ENCODE measurements around the gene MAST2.

MAST2 gene

GRCh38 chr1:45979074-45979777 lies 175.8 kb downstream of the MAST2 start:
- no peak for DNase-seq (ENCODE audit: low read depth, low spot score)

- no peak for DNase-seq (ENCODE audit: low read depth, low spot score)
Observed at GRCh38 chr1:45979778-45980176, 176.4 kb downstream of the MAST2 start.

- DNase-seq (ENCODE audit: low read depth, low spot score): no peak
Observed at GRCh38 chr1:45982359-45982758, 178.9 kb downstream of the MAST2 start.

DNA sequence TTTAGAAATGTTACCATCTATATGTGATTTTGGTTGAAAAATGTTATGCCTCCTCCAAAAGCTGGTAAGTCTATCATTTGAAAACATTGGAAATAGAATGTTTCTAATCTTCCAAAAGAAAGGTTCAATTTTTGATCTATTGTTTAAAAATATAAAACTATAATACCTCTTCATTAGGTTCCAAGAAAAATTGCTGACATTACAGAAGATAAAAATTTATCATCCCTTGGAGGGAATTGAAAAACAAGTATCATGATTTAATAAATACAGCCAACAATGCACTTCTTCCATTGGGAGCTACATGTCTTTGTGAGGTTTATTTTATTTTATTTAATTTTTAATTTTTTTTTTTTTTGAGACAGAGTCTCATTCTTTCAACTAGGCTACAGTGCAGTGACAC lies 180.6 kb downstream of the MAST2 start:
- DNase-seq (ENCODE audit: low read depth, low spot score): no peak

DNA sequence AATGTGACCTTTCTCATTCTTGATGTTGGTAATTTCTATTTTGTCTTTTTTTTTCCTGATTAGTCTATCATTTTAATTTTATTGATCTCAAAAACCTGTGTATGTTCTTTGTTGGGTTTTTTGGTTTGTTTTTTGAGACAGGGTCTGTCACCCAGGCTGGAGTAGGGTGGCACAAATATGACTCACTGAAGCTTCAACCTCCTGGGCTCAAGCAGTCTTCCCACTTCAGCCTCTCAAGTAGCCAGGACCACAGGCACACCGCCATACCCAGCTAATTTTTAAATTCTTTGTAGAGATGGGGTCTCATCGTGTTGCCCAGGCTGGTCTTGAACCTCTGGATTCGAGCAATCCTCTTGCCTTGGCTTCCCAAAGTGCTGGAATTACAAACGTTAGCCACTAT lies 183.8 kb downstream of the MAST2 start:
- no peak for DNase-seq (ENCODE audit: low read depth, low spot score)

- DNase-seq (ENCODE audit: low read depth, low spot score): no peak
Observed at GRCh38 chr1:45989249-45989648, 185.8 kb downstream of the MAST2 start.

DNA sequence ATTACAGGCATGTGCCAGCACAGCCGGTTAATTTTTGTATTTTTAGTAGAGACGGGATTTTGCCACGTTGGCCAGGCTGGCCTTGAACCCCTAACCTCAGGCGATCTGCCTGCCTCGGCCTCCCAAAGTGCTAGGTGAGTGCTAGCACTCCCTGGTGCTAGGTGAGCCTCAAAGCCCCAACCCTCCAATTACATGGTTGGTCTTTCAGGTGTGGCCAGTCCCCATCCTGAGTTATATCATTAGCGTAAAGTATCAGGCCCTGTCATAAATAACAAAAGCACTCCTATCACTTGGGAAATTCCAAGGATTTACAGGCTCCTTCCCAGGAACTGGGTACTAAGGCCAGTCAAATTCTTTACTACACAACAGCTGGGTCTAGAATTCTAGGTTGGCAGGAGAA lies 191.0 kb downstream of the MAST2 start:
- peak; percentile 51 for DNase-seq (ENCODE audit: low read depth, low spot score)

DNA sequence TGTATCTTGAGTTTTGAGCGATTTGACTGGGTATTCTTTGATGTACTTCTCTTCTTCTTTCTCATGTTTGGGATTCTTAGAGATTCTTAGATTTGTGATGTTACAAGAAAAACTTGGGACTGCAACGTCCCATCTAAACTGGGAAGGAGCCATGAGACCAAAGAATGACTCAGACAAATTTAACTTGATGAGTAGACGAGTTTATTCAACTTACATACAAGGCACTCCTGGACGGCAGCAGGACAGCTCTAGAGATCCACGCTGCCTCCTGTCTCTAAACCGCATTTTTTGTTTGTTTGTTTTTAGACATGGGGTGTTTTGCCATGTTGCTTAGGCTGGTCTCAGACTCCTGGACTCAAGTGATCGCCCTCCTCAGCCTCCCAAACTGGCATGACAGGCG lies 191.9 kb downstream of the MAST2 start:
- no peak for DNase-seq (ENCODE audit: low read depth, low spot score)

- DNase-seq (ENCODE audit: low read depth, low spot score): no peak
Observed at GRCh38 chr1:45998020-45998617, 194.7 kb downstream of the MAST2 start.

DNA sequence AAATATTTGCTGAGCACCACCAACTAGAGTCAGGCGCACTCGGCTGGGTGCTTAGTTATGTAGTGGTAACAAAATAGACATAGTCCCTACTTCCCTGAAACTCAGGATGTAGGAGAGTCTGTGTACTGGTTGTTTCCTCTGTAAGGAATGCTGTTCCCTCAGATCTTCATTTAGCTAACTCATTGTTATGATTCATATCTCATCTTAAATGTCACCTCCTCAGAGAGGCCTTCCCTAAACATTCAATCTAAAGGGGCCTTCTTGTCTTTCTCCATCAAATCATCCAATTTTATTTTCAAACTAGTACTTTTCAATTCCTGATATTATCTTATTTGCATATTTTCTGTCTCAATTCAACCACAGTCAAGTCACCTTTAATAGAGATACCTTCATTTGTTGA lies 196.1 kb downstream of the MAST2 start:
- no peak for DNase-seq (ENCODE audit: low read depth, low spot score)

GRCh38 chr1:46001081-46001785 lies 197.8 kb downstream of the MAST2 start:
- no peak for DNase-seq (ENCODE audit: low read depth, low spot score)

DNA sequence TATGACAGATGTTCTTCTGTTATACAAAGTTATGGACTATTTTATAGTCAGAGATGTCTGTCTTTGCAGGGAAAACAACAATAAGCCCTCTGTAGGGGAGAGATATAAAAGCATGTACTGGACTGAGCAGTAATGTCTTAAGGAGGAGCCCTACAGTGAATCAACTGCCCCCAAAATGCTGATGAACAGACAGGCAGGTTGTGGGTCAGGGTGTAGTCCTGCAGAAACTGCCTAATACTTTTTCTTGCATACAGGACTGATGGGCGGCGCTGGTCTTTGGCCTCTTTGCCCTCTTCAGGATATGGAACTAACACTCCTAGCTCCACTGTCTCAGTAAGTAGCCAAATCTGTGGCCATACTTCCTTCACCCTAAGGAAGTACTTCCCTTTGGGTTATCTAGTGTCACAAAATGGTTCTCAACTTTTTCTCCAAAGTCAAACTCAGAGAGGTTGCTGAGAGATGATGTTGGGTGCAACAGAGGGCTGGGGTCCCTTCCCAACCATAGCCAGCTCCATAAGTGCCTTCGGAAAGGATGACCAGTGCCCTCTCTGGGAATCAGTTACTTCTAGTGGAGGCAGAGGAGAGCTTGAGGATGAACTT lies 199.2 kb downstream of the MAST2 start:
- DNase-seq (ENCODE audit: low read depth, low spot score): no peak

- no peak for DNase-seq (ENCODE audit: low read depth, low spot score)
Observed at GRCh38 chr1:46003315-46003714, 199.9 kb downstream of the MAST2 start.

DNA sequence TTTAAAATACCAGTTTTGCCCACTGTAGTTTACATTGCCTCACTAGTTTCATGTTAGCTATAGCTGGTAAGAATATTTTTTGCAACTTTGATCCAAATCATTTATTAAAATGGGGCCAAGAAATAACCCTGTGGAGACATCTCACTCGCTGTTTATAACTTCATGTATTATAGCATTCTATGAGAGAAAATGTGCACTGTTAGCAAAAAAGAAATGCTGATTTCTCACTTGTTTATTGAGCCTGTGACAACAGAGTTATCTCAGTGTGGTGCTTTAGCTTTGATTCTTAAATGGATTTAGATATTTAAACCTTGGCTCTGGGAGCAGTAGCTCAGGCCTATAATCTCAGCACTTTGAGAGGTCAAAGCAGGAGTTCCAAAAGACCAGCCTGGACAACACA lies 201.1 kb downstream of the MAST2 start:
- no peak for DNase-seq (ENCODE audit: low read depth, low spot score)

DNA sequence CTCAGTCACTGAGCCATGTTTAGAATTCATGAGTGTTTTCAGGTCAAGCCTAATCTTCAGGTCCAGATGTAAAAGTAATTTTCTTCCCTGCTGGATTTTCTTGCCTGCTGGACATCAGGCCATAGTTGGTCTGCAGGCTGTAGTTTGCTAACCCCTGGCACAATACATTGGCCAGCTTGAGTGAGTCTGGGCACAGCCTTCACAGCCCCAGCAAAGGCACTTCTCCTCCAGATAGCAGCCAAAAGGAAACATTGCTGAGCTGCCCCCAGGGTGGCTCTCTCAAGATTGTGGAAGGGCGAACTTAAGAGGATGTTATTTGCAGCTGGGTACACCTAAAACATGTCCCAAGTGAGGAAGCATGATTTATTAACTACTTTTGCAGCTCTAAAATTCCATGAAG lies 202.2 kb downstream of the MAST2 start:
- DNase-seq (ENCODE audit: low read depth, low spot score): no peak

GRCh38 chr1:46008585-46008984 lies 205.2 kb downstream of the MAST2 start:
- no peak for DNase-seq (ENCODE audit: low read depth, low spot score)

DNA sequence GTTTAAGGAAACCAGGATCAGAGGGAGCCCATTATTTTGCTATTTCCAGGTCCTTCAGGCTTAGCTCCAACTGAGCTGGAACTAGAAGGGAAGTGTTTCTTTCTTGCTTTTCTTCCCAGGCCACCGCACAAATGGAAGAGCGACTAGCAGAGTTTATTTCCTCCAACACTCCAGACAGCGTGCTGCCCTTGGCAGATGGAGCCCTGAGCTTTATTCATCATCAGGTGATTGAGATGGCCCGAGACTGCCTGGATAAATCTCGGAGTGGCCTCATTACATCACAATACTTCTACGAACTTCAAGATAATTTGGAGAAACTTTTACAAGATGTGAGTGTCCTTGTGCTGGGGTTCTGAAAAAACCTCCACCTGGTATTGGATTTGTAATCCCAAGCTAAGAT lies 207.2 kb downstream of the MAST2 start:
- no peak for DNase-seq (ENCODE audit: low read depth, low spot score)

DNA sequence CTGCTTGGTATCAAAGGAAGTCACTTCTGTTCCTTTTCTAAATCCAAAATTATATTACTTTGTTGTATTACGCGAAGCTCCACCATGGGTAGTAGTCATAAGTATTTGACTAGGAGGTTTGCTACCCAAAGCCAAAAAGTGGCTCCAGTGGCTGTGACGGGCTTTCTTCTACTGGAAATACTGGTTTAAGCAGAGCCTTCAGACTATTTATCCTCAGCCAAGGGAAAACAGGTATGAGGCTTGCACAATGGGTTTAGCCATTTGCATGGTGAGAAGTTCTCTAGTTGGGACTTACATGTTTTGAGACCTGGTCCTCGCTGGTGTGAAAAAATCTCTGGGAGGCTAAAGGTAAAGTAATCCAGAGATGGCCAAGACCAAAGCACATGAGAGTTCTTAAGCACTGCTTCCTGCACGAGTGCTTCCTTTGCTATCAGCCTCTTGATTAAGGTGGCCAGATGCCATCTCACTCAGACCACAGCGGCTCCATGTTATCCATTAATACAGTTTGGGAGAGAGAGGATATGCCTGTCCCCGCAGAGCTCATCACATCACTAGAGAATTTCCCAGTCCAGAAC lies 207.8 kb downstream of the MAST2 start:
- DNase-seq (ENCODE audit: low read depth, low spot score): no peak

- no peak for DNase-seq (ENCODE audit: low read depth, low spot score)
Observed at GRCh38 chr1:46012236-46012635, 208.8 kb downstream of the MAST2 start.

DNA sequence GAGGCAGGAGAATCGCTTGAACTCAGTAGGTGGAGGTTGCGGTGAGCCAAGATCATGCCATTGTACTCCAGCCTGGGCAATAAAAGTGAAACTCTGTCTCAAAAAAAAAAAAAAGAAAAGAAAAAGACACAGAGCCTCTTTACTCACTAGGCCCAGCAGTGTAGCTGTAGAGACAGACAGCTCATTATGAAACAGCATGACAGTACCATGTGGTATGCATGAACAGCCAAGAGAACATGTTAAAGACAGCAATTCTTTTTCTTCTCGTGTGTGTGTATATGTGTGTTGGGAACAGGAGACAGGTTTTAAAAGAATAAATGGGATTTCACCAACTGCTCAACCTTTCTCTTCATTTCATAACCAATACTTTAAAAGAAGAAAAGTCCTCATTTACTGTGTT lies 210.2 kb downstream of the MAST2 start:
- DNase-seq (ENCODE audit: low read depth, low spot score): no peak

DNA sequence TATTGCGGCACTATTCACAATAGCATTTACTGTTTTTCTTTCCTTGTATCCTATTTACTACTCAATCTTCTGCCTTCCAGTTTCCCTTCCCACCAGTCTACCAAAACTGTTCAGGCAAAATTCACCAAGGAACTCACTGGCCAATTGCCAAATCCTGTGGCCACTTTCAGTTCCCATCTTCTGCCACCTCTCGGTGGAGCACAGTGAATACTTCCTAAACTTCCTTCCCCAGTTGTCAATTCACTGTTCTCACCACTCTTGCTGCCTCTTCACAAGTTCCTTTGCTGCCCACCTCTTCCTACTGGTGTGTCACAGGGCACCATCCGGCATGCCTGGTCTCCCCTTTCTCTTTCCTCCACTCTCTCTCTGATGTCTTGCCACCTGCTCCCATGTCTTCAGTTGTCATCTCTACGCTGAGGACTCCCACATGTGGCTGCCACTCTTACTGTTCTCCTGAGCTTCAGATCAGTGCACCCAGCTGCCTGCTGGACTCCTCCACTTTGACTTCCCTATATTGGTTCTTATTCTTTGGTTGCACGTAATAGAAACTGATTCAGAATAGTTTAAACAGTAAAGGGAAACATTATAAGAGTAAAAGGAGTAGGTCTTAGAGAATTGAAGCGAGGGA lies 214.6 kb downstream of the MAST2 start:
- no peak for DNase-seq (ENCODE audit: low read depth, low spot score)

GRCh38 chr1:46019348-46019747 lies 215.9 kb downstream of the MAST2 start:
- DNase-seq (ENCODE audit: low read depth, low spot score): peak; percentile 30

All from ELF-1 (cell line).